Uterus (tissue), 2 donors: ENCODE measurements around the gene ARHGEF19.

Experiments used
- CTCF ChIP-seq, 4 experiments: fragments of 200-600 bp in 2 of 4; fragments of 450-650 bp in 2 of 4; sonication (generic) in 2 of 4; IDR thresholded peaks; one replicate each; pipeline ENCODE4 v1.5.1; 2016 to 2019; ENCODE audit warnings: antibody characterized with exemption in 4 of 4, mild to moderate bottlenecking in 2 of 4, moderate library complexity in 1 of 4
- POLR2A ChIP-seq, 2 donors: fragments of 450-650 bp; IDR thresholded peaks; one replicate each; pipeline ENCODE4 v1.6.1; 2016; ENCODE audit warnings: antibody characterized with exemption in 2 of 2, mild to moderate bottlenecking in 1 of 2, moderate library complexity in 1 of 2

GRCh38 chr1:16162163-16162822 lies 50.2 kb downstream of the ARHGEF19 start:
- TF ChIP-seq POLR2A (IDR thresholded peaks at IDR 0.05) (no peak), CTCF (IDR thresholded peaks at IDR 0.05) (no peak)
